ENCODE results near the gene ERBB3.

DNA sequence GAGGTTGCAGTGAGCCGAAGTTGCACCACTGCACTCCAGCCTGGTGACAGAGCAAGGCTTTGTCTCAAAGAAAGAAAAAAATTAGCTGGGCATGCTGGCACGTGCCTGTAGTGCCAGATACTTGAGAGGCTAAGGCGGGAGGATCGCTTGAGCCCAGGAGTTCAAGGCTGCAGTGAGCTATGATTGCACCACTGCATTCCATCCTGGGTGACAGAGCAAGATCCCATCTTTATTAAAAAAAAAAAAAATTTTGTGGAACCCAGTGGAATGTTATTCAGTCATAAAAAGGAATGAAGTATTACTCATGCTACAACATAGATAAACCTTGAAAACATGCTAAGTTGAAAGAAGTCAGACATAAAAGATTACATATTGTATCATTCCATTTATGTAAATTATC, 8.3 kb upstream of the ERBB3 start:
- no peak for TF ChIP-seq POLR2A (IDR thresholded peaks at IDR 0.05)
- TF ChIP-seq, protein P1, sequence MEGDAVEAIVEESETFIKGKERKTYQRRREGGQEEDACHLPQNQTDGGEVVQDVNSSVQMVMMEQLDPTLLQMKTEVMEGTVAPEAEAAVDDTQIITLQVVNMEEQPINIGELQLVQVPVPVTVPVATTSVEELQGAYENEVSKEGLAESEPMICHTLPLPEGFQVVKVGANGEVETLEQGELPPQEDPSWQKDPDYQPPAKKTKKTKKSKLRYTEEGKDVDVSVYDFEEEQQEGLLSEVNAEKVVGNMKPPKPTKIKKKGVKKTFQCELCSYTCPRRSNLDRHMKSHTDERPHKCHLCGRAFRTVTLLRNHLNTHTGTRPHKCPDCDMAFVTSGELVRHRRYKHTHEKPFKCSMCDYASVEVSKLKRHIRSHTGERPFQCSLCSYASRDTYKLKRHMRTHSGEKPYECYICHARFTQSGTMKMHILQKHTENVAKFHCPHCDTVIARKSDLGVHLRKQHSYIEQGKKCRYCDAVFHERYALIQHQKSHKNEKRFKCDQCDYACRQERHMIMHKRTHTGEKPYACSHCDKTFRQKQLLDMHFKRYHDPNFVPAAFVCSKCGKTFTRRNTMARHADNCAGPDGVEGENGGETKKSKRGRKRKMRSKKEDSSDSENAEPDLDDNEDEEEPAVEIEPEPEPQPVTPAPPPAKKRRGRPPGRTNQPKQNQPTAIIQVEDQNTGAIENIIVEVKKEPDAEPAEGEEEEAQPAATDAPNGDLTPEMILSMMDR (IDR thresholded peaks at IDR 0.05), result no peak
- no peak for TF ChIP-seq POLR2AphosphoS5 (IDR thresholded peaks at IDR 0.05)
- TF ChIP-seq EP300 (IDR thresholded peaks at IDR 0.05), result no peak

Data from stomach (tissue), 4 donors.